Panc1 (cell line): ENCODE measurements around the gene PKP4. TPM values are rescaled to one million over a fixed set of nuclear protein-coding genes. Genes with fewer than 3 reads are reported as not detected.

ENCODE experiments used
- ATAC-seq: fragments of 200-7000 bp; cut with Tn5 transposase; 2 replicates; pipeline ENCODE4 v1.9.1; 2020; ENCODE audit warnings: mild to moderate bottlenecking, moderate library complexity
- BruUV-seq: library from RNA; stranded (reverse); fragments of 400-500 nt; replicated peaks from 2 replicates; lab custom pipeline; 2021; lab: Mats Ljungman, UMichigan
- CTCF ChIA-PET: fragments of 300-600 bp; sonication (Branson Sonifier 250); formaldehyde crosslinking; loops from one replicate; lab custom pipeline; 2022; ENCODE audit warnings: antibody characterized with exemption; lab: Charles Lee
- POLR2A ChIA-PET: fragments of 300-600 bp; sonication (Branson Sonifier 250); formaldehyde crosslinking; loops from one replicate; lab custom pipeline; 2022; ENCODE audit warnings: antibody characterized with exemption; lab: Charles Lee
- DNase-seq: peaks from one replicate; pipeline ENCODE4 v3.0.0-alpha.2; 2010; ENCODE audit warnings: low read depth, low spot score
- H3K27ac ChIP-seq: 2 replicates; pipeline ENCODE4 v1.5.1; 2011; ENCODE audit warnings: mild to moderate bottlenecking, low read length, inconsistent platforms
- H3K27me3 ChIP-seq: fragments of 200-500 bp; sonication (Bioruptor generic); 2 replicates; pipeline ENCODE4 v1.6.0; 2014; ENCODE audit warnings: low read length, inconsistent platforms; ENCODE audit not compliant: control insufficient read depth, insufficient read depth
- H3K36me3 ChIP-seq: fragments of 200-500 bp; sonication (Bioruptor generic); 2 replicates; pipeline ENCODE4 v1.5.1; 2014; ENCODE audit warnings: inconsistent platforms, mild to moderate bottlenecking, low read length, moderate library complexity; ENCODE audit not compliant: control insufficient read depth, insufficient read depth
- H3K4me1 ChIP-seq: 2 replicates; pipeline ENCODE4 v1.5.1; 2011; ENCODE audit warnings: inconsistent platforms, mild to moderate bottlenecking, low read length, moderate library complexity; ENCODE audit not compliant: control insufficient read depth, insufficient read depth
- H3K4me3 ChIP-seq, 2 experiments: 2 replicates each; pipeline ENCODE4 v1.5.1; 2011 to 2012; ENCODE audit warnings: low read depth in 2 of 2, low read length in 2 of 2, mild to moderate bottlenecking in 2 of 2, inconsistent platforms in 1 of 2, moderate library complexity in 1 of 2
- H3K9me3 ChIP-seq: fragments of 200-500 bp; sonication (Bioruptor generic); 2 replicates; pipeline ENCODE4 v1.5.1; 2014; ENCODE audit warnings: low read depth, mild to moderate bottlenecking, inconsistent platforms, low read length, moderate library complexity; ENCODE audit not compliant: control insufficient read depth, insufficient read depth
- CTCF ChIP-seq: fragments of 450-650 bp; IDR thresholded peaks from 2 replicates; pipeline ENCODE4 v1.5.1; 2017; ENCODE audit warnings: mild to moderate bottlenecking
- POLR2AphosphoS5 ChIP-seq: IDR thresholded peaks from 2 replicates; pipeline ENCODE4 v1.6.1; 2012; ENCODE audit warnings: mild to moderate bottlenecking, low read depth, low read length, moderate library complexity
- REST ChIP-seq, 2 experiments: IDR thresholded peaks; 2 replicates each; pipeline ENCODE4 v1.6.1; 2011 to 2012; ENCODE audit warnings: low read depth in 2 of 2, control low read depth in 1 of 2, low read length in 1 of 2, mild to moderate bottlenecking in 1 of 2, moderate library complexity in 1 of 2; ENCODE audit not compliant: insufficient read depth in 1 of 2
- SIN3A ChIP-seq: IDR thresholded peaks from 2 replicates; pipeline ENCODE4 v1.6.1; 2012; ENCODE audit warnings: low read depth, mild to moderate bottlenecking, low read length, moderate library complexity, borderline replicate concordance; ENCODE audit not compliant: insufficient read depth
- TCF7L2 ChIP-seq: IDR thresholded peaks from 2 replicates; pipeline ENCODE4 v1.6.1; 2011; ENCODE audit warnings: mild to moderate bottlenecking, low read depth, low read length, inconsistent platforms
- in situ Hi-C: cut with HindIII; loops from 2 replicates; pipeline ENCODE4 v1.10.0; 2016; ENCODE audit warnings: low sequenced_read_pairs, low pct_unique_long_range_greater_than_20kb
- intact Hi-C: fragments of 100-400 bp; cut with micrococcal nuclease; formaldehyde crosslinking; loops from one replicate; pipeline ENCODE4 v1.10.0; 2022; ENCODE audit not compliant: unreplicated experiment
- total RNA-seq: library from RNA; stranded (reverse); gene quantifications from one replicate; pipeline ENCODE4 v1.2.1, GENCODE V29; 2021; ENCODE audit not compliant: unreplicated experiment

Gene PKP4
- total RNA-seq, 1 experiment from 2014 or later: 81.7 TPM

GRCh38 chr2:158645299-158645698, 188.5 kb downstream of the PKP4 start:
- ChIA-PET CTCF (no interaction called here), POLR2A (no interaction called here)
- Histone ChIP-seq H3K4me3 (no peak overlapping the region), H3K36me3 (peaks cover 2% of the 10 kb centered on the region; the same call in 1 of the 2 replicates), H3K27me3 (no peaks in the 10 kb centered on the region), H3K4me1 (no peaks in the 10 kb centered on the region), H3K27ac (no peak overlapping the region), H3K9me3 (no peaks in the 10 kb centered on the region)
- BruUV-seq: no TSS peak
- TF ChIP-seq TCF7L2 (no peak), SIN3A (no peak), CTCF (no peak), REST (IDR thresholded peaks at IDR 0.05; ENCODE audit: insufficient read depth in 1 of 2, low read depth in 2 of 2, low read length in 1 of 2) (no peak), POLR2AphosphoS5 (no peak)
- intact Hi-C loops (no loop called here), in situ Hi-C loops (no loop called here)
- ATAC-seq (no peak), DNase-seq (no peak)

- Histone ChIP-seq H3K27me3 (no peaks in the 10 kb centered on the region), H3K4me1 (no peaks in the 10 kb centered on the region), H3K9me3 (no peaks in the 10 kb centered on the region), H3K27ac (no peak overlapping the region), H3K36me3 (peaks cover under 1% of the 10 kb centered on the region; the same call in 1 of the 2 replicates), H3K4me3 (no peak overlapping the region)
- ChIA-PET CTCF (no interaction called here), POLR2A (interaction anchor here (0.6 kb wide), 1 partner anchor 20 kb away, joined by 3 read pairs; no protein-coding TSS in a partner anchor)
- DNase-seq: no peak
- in situ Hi-C loops (no loop called here), intact Hi-C loops (no loop called here)
- BruUV-seq: no TSS peak
- TF ChIP-seq SIN3A (no peak), TCF7L2 (no peak), CTCF (no peak), POLR2AphosphoS5 (no peak), REST (IDR thresholded peaks at IDR 0.05; ENCODE audit: insufficient read depth in 1 of 2, low read depth in 2 of 2, low read length in 1 of 2) (no peak)
- no peak for ATAC-seq
Measured at GRCh38 chr2:158647436-158648231, 190.9 kb downstream of the PKP4 start.
